GM23248 (cell line): Measurements from ENCODE around the gene IL18RAP. TPM values are rescaled to one million over a fixed set of nuclear protein-coding genes. Genes with fewer than 3 reads are reported as not detected.

Source experiments
- DNase-seq: peaks from one replicate; pipeline ENCODE4 v3.0.0-alpha.2; 2015
- H2AFZ ChIP-seq: fragments of 200-600 bp; sonication (generic); 2 replicates; pipeline ENCODE4 v1.6.1; 2016; ENCODE audit warnings: antibody characterized with exemption
- H3F3A ChIP-seq: fragments of 200-600 bp; sonication (generic); 2 replicates; pipeline ENCODE4 v1.6.1; 2016; ENCODE audit warnings: mild to moderate bottlenecking, antibody characterized with exemption, mixed run types; ENCODE audit not compliant: insufficient read depth
- H3K27ac ChIP-seq: fragments of 200-600 bp; sonication (generic); 2 replicates; pipeline ENCODE4 v1.5.1; 2016; ENCODE audit warnings: mild to moderate bottlenecking
- H3K27me3 ChIP-seq: fragments of 200-600 bp; sonication (generic); replicated peaks from 2 replicates; pipeline ENCODE4 v1.6.1; 2016; ENCODE audit warnings: mild to moderate bottlenecking; ENCODE audit not compliant: insufficient read depth
- H3K36me3 ChIP-seq: fragments of 200-600 bp; sonication (generic); 2 replicates; pipeline ENCODE4 v1.6.1; 2016; ENCODE audit warnings: low read depth, mild to moderate bottlenecking
- H3K4me1 ChIP-seq: fragments of 200-600 bp; sonication (generic); 2 replicates; pipeline ENCODE4 v1.6.1; 2016; ENCODE audit warnings: mild to moderate bottlenecking; ENCODE audit not compliant: insufficient read depth
- H3K4me2 ChIP-seq: fragments of 200-600 bp; sonication (generic); one replicate; pipeline ENCODE4 v1.6.1; 2016; ENCODE audit warnings: mild to moderate bottlenecking; ENCODE audit not compliant: unreplicated experiment
- H3K4me3 ChIP-seq: fragments of 200-600 bp; sonication (generic); 2 replicates; pipeline ENCODE4 v1.5.1; 2016; ENCODE audit warnings: mild to moderate bottlenecking
- H3K79me2 ChIP-seq: fragments of 200-600 bp; sonication (generic); 2 replicates; pipeline ENCODE4 v1.6.1; 2016; ENCODE audit warnings: mild to moderate bottlenecking; ENCODE audit not compliant: insufficient read depth
- H3K9ac ChIP-seq: fragments of 200-600 bp; sonication (generic); 2 replicates; pipeline ENCODE4 v1.6.1; 2016; ENCODE audit warnings: mild to moderate bottlenecking
- H3K9me2 ChIP-seq: fragments of 200-600 bp; sonication (generic); 2 replicates; pipeline ENCODE4 v1.6.1; 2016; ENCODE audit warnings: mixed run types, mild to moderate bottlenecking, moderate library complexity; ENCODE audit not compliant: insufficient read depth
- H3K9me3 ChIP-seq: fragments of 200-600 bp; sonication (generic); one replicate; pipeline ENCODE4 v1.6.1; 2017; ENCODE audit warnings: low read depth
- H4K20me1 ChIP-seq: fragments of 200-600 bp; sonication (generic); 2 replicates; pipeline ENCODE4 v1.6.0; 2016; ENCODE audit not compliant: insufficient read depth
- EZH2 ChIP-seq: fragments of 200-600 bp; sonication (generic); IDR thresholded peaks from 2 replicates; pipeline ENCODE4 v1.6.1; 2018; ENCODE audit warnings: antibody characterized with exemption, mild to moderate bottlenecking; ENCODE audit not compliant: insufficient read depth, poor library complexity, severe bottlenecking
- EZH2phosphoT487 ChIP-seq: fragments of 200-600 bp; sonication (generic); IDR thresholded peaks from 2 replicates; pipeline ENCODE4 v1.6.1; 2018; ENCODE audit warnings: antibody characterized with exemption, moderate library complexity, mild to moderate bottlenecking, low read depth; ENCODE audit not compliant: insufficient read depth
- WGBS, 2 experiments: methylation state at CpG; one replicate each; pipeline ENCODE4 v1.1.6; 2015 to 2017; ENCODE audit warnings: low lambda C conversion rate in 2 of 2, low coverage in 1 of 2; ENCODE audit errors: missing lambda C conversion rate in 2 of 2; 5-methylcytosine and 5-hydroxymethylcytosine counted together
- in situ Hi-C: fragments of 300-500 bp; cut with MboI; formaldehyde crosslinking; loops from 2 replicates; pipeline ENCODE4 v1.15.0; 2020
- polyA plus RNA-seq: library from polyadenylated mRNA; unstranded; fragments of >200 nt; fragmentation: Nextera tagmentation; extraction: Ambion mirVana; gene quantifications from 2 replicates; pipeline ENCODE4 v1.2.1, GENCODE V29; 2016
- total RNA-seq: library from RNA; depleted of rRNA; stranded (reverse); fragments of >200 nt; shearing (Covaris generic); gene quantifications from 2 replicates; pipeline ENCODE4 v1.2.3, GENCODE V29; 2014

IL18RAP gene
- total and polyA plus RNA-seq, 2 experiments from 2014 or later: 0.11 TPM; not detected in 1

DNA sequence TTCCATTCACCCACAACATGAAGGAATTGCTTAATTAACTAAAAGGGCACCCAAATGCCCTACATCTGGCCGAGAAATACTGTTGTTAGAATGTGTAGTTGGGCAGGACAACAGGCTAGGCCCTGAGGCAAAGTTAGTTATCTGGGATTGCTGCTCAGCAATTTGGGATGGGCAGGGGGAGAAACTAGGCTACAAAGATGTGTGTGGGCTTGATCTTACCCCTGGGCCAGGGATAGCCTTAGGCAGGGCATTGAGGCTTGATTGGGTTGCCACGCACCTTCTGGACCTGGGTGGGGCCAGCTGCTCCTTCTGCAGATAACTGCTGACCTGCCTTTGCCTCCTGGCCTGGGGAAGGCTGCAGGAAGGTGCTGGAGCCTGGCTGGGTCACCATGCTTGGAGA is 9.4 kb downstream of the IL18RAP start:
- H2AFZ ChIP-seq: no peak overlapping the region
- in situ Hi-C loops: loop anchor here (25.0 kb wide), 2 partner anchors 420 to 520 kb away; no protein-coding TSS in a partner anchor
- no peaks in the 10 kb centered on the region for H4K20me1 ChIP-seq
- no peak overlapping the region for H3K4me2 ChIP-seq
- TF ChIP-seq EZH2 (no peak), EZH2phosphoT487 (no peak)
- no peak overlapping the region for H3K9ac ChIP-seq
- DNase-seq: no peak
- no peaks in the 10 kb centered on the region for H3K36me3 ChIP-seq
- WGBS, 2 experiments: 35 to 52% methylated on average over 2 of the region's 2 CpGs
- no peaks in the 10 kb centered on the region for H3K9me3 ChIP-seq
- no peak overlapping the region for H3K27ac ChIP-seq
- H3K4me1 ChIP-seq: no peaks in the 10 kb centered on the region
- no peak overlapping the region for H3K4me3 ChIP-seq
- H3K27me3 ChIP-seq: peaks cover 22% of the 10 kb centered on the region
- H3K79me2 ChIP-seq: no peaks in the 10 kb centered on the region
- H3K9me2 ChIP-seq: no peaks in the 10 kb centered on the region
- H3F3A ChIP-seq: no peaks in the 10 kb centered on the region

GRCh38 chr2:102433973-102434654 is 11.2 kb downstream of the IL18RAP start:
- in situ Hi-C loops: loop anchor here (25.0 kb wide), 2 partner anchors 422 to 522 kb away; no protein-coding TSS in a partner anchor

DNA sequence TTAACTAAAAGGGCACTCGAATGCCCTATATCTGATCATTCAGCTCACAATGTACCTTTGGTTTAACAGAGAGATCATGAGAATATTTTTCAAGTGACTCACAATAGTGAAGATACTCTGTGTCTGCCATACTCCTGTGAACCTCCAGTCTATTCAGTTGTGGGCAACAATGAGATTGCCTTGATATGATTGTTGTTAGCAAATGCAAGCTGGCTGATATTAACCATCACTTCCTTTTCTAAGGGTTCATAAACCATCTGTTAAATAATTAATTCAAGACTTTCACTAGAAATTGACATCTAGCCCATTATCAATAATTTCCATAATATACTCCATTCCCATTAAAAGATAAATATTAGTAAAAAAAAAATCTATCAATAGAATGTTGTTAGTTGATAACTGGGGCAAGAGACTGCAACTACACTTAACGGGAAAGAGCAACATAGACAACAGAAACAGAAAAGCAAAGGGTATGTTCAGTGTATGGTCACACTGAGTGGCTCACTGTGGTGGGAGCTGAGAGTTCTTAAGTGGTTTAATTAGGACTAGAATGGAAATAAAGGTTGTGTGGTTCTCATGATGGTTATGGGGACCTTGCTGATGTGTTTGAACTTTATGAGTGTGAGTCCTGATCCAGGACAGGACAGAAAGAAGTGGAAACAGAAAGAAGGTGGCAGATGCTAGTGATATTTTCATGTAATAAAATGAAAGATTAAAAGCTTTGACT is 11.9 kb downstream of the IL18RAP start:
- H3K9ac ChIP-seq: no peak overlapping the region
- no peaks in the 10 kb centered on the region for H3K9me2 ChIP-seq
- in situ Hi-C loops: loop anchor here (25.0 kb wide), 2 partner anchors 423 to 523 kb away; no protein-coding TSS in a partner anchor
- WGBS, 2 experiments: 71 to 76% methylated on average over 2 of the region's 2 CpGs
- H3K27ac ChIP-seq: no peak overlapping the region
- no peak overlapping the region for H2AFZ ChIP-seq
- no peak overlapping the region for H3K4me2 ChIP-seq
- 0 out of 2 replicates have a peak, but pooled peaks cover 5% of the 10 kb centered on the region for H3K27me3 ChIP-seq
- no peaks in the 10 kb centered on the region for H3K4me1 ChIP-seq
- no peaks in the 10 kb centered on the region for H3K79me2 ChIP-seq
- H3K9me3 ChIP-seq: no peaks in the 10 kb centered on the region
- no peaks in the 10 kb centered on the region for H3F3A ChIP-seq
- TF ChIP-seq EZH2: no peak
- no peak for TF ChIP-seq EZH2phosphoT487
- no peak for DNase-seq
- no peak overlapping the region for H3K4me3 ChIP-seq
- no peaks in the 10 kb centered on the region for H4K20me1 ChIP-seq
- H3K36me3 ChIP-seq: no peaks in the 10 kb centered on the region

More at GRCh38 chr2:102433973-102434654, 11.2 kb downstream of the IL18RAP start:
- no peaks in the 10 kb centered on the region for H3K36me3 ChIP-seq
- no peaks in the 10 kb centered on the region for H3F3A ChIP-seq
- H3K79me2 ChIP-seq: no peaks in the 10 kb centered on the region
- H3K4me1 ChIP-seq: no peaks in the 10 kb centered on the region
- H3K27ac ChIP-seq: no peak overlapping the region
- no peak overlapping the region for H3K4me2 ChIP-seq
- TF ChIP-seq EZH2 (no peak), EZH2phosphoT487 (no peak)
- H3K4me3 ChIP-seq: no peak overlapping the region
- DNase-seq: no peak
- no peak overlapping the region for H3K9ac ChIP-seq
- H2AFZ ChIP-seq: no peak overlapping the region
- H3K9me2 ChIP-seq: no peaks in the 10 kb centered on the region
- H3K27me3 ChIP-seq: 0 out of 2 replicates have a peak, but pooled peaks cover 11% of the 10 kb centered on the region
- H3K9me3 ChIP-seq: no peaks in the 10 kb centered on the region
- 69 to 72% methylated on average over 4 of the region's 4 CpGs for WGBS, 2 experiments
- H4K20me1 ChIP-seq: no peaks in the 10 kb centered on the region

- no peaks in the 10 kb centered on the region for H3K4me1 ChIP-seq
- in situ Hi-C loops: loop anchor here (25.0 kb wide), 2 partner anchors 423 to 523 kb away; no protein-coding TSS in a partner anchor
- H3K9me2 ChIP-seq: no peaks in the 10 kb centered on the region
- no peak overlapping the region for H3K4me2 ChIP-seq
- 0 out of 2 replicates have a peak, but pooled peaks cover 4% of the 10 kb centered on the region for H3K27me3 ChIP-seq
- no peaks in the 10 kb centered on the region for H3F3A ChIP-seq
- H3K4me3 ChIP-seq: no peak overlapping the region
- DNase-seq: no peak
- H2AFZ ChIP-seq: no peak overlapping the region
- no peak overlapping the region for H3K27ac ChIP-seq
- H3K79me2 ChIP-seq: no peaks in the 10 kb centered on the region
- H3K36me3 ChIP-seq: no peaks in the 10 kb centered on the region
- no peaks in the 10 kb centered on the region for H3K9me3 ChIP-seq
- no peak for TF ChIP-seq EZH2phosphoT487
- no peak for TF ChIP-seq EZH2
- no peak overlapping the region for H3K9ac ChIP-seq
- H4K20me1 ChIP-seq: no peaks in the 10 kb centered on the region
- WGBS, 2 experiments: 98 to 100% methylated on average over 2 of the region's 2 CpGs
These were observed 12.8 kb downstream of the IL18RAP start for GRCh38 chr2:102435741-102436140.
